NCI-H146 treated with DMSO at 0.1 percent for 48 hours (cell line): Measurements from ENCODE around the gene ABCA7.

ENCODE experiments used
- DNase-seq: peaks from one replicate; lab custom pipeline; 2025; ENCODE audit not compliant: unreplicated experiment; lab: John Stamatoyannopoulos, UW

The ABCA7 gene

DNA sequence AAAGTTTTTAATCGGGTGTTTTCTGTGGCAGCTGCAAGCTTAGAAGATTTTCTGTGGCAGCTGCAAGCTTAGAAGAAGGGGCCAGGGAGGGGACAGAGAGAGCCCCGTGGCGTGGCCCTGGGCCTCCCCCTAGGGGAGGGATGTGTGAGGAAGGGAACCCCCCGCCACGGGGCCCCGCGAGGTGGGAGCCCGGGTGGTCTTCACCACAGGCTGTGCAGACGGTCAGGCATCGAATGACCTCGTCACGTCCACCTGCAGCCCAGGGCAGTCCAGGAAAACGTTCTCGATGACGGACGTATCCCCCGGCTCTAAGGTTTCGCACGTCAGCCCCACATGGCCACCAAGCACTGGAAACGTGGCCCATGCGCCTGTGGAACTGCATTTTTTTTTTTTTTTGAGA, 46.7 kb downstream of the ABCA7 start:
- no peak for DNase-seq

DNA sequence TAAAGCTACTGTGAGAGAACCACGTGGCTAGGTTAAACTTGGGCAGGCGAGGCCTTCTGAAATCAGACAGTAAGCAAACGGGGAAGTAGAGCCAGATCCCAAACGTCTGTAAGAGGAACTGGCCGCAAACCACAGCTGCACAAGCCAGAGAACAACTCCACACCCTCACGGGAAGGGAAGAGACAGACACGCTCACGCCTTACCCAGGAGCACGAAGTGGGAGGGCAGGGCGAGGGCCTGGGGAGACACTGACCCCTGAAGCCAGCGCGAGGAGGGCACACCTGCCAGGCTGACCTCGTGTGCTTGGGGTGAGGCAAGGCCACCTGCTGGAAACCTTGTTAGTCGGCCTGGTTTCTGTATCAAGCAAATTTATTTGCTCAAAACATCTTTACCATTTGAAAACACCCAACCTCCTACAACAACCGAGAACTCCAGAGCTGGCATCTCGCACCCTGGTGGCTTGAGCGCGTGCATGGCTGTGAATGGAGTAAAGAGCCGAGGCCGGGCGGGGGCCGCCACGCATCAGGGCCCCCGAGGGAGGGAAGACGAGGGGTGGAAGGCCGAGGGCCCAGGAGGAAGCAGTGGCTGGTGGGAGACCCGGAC, 48.0 kb downstream of the ABCA7 start:
- DNase-seq = no peak

DNA sequence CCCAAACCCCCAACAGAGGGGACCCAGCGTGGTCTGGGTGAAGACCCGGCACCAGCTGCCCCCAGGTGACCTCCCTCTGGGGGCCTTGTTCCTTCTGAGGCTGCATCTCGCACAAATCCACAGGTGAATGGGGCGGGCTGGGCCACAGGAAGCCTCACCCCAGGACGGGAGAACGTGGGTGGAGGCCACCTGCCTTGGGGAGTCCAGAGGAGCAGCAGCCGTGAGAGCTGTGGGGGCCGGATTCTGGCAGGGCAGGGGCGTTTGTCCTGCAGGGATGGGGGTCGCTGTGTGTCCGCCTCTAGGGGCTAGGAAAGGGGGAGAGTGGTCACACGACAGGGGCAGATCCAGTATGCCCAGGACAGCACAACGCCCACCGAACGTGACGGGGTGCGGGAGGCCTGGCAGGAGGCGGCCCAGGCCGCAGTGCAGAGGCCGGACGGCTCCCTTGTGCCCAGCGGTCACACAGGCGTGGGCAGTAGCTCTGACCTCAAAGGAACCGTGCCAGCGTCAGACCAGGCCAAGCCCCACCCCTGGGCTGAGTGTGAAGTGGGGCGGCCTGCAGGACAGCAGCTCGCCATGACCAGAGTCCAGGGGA, 48.6 kb downstream of the ABCA7 start:
- no peak for DNase-seq

DNA sequence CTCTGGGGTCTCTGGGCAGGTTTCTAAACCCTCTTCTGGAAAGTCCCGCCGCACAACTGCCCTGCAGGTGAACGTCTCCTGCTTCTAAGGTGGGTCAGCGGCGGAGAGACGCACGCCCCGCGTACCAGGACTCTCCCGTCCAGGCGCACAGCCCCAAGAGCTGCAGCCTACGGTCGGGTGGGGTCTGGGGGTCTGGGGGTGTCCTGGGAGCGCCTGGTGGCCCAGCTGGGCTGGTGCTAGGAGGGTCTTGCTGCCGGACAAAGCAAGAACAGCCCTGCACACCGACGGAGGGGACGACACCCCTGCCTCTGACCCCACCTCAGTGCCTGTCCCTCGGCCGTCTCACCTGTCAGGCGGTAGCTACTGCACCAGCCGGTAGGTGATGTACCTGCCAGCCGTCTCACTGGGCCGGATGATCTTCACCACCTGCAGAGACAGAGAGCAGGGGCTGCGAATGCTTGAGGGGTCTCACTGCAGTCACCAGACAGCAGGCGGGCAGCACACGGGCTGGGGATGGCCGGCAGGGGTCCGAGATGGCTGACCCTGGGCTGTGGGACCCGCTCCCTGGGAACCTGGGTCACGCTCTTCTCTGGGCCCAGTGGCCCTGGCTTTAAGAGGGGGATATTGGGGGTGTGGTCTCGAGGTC, 49.3 kb downstream of the ABCA7 start:
- DNase-seq = no peak

DNA sequence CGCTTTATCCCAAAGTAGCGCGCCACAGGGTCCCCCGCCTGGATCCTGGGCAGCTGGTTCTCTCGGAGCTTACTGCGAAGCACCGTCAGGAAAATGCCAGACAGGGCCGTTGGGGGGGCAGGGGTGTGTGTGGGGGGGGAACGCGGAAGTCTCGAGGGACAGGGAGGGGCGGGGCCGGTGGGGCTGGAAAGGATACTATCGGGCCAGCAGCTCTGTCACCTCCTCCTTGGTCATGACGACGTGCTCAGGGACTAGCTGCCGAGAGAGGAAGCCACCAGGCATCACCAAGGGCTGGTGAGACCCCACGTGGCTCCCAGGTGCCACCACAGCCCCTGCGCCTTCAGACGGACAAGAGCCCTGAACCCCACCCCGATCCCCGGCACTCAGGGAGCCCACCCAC, 50.0 kb downstream of the ABCA7 start:
- DNase-seq = no peak

DNA sequence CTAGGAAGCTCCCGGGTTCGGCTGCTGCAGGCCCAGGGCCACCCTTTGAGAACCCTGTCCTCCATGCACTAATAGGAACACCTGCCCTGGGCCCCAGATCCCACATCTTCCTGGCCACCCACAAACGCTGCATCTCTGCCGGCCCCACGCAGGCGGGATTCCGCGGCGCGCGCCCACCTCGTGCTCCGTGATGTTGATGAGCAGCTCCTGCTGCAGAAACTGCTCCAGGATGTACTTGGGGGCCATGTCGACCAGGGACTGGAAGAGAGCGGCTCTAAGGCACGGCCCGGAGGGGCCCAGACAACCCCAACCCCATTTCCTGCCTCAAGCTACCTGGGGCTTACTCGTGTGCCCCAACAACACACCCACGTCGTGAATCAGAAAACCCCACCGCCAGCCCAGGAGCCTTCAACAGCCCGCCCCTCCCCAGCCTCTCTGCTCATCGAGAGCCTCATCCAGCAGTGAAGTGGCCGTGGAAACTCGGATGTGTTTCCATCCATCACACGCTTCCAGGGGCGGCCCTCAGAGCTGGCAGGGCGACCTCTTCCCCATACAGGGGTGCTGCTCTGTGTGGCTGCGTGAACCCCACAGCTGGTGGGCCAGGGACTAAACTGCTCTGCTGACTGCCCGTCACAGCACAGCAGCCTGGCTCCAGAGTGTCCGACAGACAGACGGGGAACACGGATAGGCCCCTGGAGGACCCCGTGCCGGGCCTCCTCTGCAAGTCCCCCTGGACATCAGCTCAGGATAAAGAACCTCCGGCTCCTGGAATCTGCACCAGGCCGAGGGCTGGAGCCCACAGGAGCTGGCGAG, 51.0 kb downstream of the ABCA7 start:
- no peak for DNase-seq

DNA sequence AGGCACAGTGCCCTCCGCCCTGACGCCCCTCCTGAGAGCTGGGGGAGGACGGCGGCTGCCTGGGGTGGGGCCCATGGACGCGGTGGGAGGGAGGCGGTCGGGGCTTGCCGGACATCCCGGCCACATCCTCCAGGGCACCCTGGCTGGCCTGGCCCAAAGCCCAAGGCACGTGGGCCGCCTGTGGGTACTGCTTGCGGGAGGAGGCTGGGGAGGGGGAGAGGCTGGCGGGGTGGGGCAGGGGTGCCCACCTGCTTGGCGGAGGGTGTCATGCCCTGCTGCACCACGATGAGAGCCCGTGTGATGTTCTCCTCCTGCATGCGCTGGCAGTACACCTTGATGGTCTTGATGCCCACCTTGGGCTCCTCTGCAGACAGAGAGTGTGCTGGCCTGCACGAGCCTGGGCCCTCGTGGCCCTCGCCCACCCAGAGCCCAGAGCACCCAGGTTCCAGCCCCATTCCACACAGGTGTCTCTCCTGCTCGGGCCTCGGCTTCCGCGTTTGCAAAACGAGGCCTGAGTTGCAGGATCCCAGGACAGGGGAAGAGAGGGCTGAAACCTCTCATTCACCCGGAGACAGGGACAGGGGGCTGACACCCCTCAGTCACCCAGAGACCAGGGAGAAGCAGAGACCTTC, 51.8 kb downstream of the ABCA7 start:
- no peak for DNase-seq

DNA sequence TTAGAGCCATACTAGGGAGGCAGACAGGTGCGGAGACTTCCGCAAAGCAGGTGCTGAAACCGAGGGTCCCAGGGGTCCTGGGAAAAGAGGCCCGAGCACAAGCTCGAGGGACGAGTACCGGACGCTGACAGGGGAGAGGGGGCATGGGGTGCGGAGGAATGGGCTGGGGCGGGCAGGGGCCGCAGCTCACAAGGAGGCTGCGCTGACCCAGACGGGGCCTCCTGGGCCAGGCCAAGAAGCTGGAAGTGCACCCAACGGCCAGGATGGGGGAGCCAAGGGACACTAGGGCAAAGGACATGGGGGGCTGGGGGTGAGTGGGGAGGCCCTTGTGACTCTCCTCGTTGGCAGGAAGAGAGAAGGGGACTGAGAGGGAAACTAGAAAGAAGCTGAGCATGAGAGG, 53.4 kb downstream of the ABCA7 start:
- no peak for DNase-seq

DNA sequence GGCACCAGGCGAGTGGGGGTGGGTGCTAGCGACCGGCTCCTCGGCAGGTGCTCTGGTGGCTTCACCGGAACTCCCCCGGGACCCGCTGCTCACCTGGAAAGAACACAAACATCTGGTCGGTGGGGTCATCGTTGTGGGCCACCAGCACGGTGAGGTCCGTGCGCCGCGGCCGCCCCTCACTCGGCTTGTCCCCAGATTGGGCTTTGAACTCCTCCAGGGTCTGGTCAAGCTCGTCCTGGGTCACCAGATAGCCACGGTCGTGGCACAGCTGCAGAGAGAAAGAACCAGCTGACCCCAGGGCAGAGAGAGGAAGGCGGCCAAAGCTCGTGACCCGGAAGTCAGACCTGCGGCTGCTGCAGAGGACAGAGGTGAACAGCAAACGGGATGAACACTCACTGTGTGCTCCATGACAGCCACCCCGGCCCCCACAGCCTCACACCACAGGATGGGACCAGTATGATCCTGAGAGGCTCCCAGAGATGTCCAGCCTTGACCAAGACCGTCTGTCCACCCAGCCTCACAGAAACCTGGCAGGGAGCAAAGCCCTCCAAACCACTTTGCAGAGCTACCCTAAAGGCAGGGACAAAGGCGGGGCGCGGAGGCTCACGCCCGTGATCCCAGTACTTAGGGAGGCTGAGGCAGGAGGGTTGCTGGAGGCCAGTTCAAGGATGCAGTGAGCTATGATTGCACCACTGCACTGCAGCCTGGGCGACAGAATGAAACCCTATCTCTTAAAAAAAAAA, 54.1 kb downstream of the ABCA7 start:
- no peak for DNase-seq

DNA sequence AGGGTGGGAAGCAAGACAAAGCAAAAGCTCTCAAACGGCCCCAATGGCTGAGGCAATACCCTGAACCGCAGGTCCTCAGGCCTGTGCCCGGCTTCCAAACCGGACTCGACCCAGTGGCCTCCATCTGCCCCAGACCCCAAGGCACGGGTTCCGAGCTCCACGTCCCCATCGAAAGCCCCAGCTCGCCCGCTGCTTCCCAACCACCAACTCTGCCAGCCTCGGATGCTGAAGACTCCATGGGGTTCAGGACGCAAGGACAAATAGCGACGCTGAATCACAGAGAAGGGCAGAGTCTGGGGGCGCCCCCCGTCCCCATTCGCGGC, 54.7 kb downstream of the ABCA7 start:
- DNase-seq = no peak

DNA sequence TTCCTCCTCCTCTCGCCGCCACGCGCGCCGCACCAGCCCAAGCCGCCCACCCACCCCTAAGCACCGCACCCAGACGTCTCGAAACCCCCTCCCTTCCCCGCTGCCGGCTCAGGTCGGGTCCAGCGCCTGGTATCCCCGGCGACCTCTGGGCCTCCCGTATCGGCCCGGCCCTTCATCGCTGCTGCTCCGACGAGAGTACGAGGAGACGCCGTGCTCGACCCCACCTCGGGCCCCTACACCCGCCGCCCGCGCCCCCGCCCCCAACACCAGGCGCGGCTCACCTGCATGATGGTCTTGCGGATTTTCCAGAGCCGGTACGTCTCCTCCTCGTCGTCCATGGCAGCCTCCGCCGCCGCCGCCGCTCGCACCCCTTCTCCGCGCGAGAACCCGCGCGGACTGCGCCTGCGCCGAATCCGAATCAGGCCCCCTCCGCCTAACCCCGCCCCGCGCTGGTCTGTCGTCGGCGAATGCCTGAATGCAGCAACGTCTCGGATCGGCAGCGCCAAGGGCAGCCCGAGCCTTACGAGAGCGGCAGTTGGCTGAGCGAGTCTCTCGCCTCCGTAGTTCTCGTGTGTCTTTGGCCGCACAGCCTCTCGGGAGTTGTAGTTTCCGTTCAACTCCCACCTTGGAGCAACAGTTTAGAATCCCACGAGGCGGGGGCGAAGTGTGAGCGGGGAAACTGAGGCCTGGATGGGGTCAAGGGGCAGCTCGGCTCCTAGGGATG, 55.2 kb downstream of the ABCA7 start, which contains the start of gene POLR2E:
Gene POLR2E, minus strand, starts transcription at position 398 of the 724 bp plus-strand sequence. Its CDS starts 60 bp downstream, at position 338.
- peak; percentile 76 for DNase-seq

DNA sequence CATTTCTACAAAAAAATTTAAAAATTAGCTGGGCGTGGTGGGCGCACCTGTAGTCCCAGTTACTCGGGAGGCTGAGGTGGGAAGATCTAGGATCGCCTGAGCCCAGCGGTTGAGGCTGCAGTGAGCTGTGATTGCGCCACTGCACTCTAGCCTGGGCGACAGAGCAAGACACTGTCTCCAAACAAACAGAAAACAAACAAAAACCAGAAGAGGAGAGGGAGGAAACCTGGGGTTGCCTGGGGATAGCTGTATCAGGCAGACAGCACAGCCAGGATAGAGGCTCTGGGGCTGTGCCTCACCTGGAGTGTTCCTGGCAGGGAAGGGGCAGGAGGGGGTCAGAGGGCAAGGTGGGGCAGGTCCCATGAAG, 57.9 kb downstream of the ABCA7 start:
- no peak for DNase-seq

DNA sequence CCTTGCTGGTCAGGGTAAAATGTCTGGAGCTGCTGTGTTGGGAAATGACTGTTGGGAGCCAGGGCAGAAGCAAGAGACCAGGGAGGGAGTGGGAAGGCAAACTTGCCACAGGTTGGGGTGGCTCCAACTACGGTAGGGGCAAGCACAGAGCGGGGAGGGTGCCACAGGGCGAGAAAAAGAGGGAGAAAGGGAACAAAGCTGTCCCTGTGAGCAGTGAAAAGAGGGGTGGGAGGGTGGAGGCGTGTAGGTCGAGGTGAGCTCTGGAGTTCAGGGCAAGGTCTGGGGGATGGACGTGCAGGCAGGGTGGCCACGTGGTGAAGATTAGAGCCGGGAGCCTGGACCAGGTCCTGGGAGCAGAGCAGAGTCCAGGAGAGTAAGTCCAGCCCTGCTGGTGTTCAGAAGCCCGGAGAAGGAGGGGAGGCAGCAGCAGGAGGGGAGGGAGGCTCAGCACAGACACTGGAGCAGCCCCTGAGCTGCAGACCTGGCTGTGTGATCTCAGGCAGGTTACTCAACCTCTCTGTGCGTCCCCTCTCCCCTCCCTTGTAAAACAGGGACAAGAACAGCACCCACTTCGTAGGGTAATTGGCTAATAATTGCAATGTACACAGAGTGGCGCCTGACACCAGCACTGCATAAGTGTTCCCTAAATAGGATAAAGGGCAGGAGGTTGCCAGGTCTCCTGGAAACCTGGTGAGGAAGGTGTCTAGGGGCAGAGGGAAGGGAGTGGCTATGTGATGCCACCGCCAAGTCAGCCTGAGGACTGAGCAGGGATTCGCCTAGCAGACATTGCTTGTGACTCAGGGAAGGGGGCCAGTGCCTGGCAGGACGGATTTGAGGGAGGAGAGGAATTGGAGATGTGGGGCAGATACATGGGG, 58.5 kb downstream of the ABCA7 start:
- DNase-seq = no peak

DNA sequence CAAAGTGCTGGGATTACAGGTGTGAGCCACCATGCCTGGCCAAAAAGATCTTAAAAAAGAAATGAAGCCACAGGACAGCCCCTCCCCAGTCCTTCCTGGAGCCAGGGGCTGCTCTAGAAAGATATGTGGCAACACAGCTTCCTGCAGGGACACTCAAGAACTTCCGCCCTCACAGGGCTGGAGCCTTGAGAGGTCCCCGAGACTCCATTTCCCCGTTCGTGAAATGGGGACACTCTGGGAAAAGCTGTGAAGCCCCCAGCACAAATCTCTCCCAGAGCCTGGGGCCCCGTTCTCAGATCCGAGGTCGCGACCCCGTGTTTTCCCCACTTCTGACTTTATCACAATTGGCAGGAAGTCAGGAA, 61.4 kb downstream of the ABCA7 start:
- DNase-seq = no peak

DNA sequence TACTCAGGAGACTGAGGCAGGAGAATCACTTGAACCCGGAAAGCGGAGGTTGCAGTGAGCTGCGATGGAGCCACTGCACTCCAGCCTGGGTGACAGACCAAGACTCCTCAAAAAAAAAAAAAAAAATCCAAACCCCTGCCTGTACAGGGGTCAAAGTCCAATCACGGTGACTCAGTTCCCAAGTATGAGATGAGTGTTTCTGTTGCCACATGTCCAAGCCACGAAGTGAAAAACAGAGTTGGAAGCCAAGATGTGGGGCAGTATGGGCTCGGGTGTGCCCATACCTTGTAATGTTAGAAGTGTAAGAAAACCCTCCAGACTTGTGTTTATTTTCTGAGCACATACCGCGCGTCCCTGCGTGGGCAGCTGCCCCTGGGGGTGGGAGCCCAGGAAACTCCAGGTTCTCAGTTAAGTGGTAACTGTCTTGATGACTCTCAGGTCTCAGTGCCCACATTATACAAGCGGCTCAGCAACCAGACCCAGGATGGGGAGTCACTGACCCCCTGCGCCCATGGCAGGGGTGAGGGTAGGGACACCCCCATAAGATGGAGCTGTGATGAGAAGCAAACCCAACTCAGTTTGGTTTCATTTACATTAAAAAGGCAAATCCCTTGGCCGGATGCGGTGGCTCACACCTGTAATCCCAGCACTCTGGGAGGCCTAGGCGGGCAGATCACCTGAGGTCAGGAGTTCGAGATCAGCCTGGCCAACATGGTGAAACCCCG, 62.7 kb downstream of the ABCA7 start:
- DNase-seq = no peak

DNA sequence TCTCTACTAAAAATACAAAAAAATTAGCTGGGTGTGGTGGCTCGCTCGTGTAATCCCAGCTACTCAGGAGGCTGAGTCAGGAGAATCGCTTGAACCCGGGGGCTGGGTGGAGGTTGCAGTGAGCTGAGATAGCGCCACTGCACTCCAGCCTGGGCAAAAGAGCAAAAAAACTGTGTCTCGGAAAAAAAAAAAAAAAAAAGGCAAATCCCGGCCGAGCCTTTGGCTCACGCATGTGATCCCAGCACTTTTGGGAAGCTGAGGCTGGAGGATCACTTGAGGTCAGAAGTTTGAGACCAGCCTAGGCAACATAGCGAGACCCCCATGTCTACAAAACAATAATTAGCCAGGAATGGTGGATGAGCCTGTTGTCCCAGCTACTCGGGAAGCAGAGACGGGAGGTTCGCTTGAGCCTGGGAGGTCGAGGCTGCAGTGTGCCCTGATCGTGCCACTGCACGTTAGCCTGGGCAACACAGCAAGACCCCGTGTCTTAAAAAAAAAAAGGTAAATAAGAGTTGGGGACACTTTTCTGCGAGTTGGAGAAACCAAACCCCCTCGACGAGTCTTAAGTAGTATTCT, 63.3 kb downstream of the ABCA7 start:
- no peak for DNase-seq

DNA sequence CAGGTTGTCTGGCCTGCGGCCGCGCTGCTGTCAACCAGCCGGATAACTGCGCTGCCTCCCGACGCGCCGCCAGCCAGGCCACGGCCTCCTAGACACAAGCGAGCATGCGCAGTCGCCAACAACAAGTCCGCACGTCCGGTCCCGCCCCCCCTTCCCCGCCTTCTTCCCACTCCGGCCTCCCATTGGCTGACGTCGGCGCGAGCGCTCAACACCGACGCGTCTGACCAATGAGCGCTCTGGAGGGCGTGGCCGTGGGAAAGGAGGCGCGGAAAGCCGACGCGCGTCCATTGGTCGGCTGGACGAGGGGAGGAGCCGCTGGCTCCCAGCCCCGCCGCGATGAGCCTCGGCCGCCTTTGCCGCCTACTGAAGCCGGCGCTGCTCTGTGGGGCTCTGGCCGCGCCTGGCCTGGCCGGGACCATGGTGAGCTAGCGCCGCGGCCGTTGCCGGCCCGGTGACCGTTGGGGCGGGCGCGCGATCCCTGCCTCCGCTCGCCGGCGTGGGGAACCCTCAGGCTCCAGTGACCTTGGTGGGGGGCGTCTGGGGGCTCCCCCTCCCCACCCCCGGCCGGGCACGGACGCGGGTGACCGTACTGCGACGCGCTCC, 63.9 kb downstream of the ABCA7 start, which contains the start of gene GPX4:
Gene GPX4, plus strand, starts transcription at position 287 of the 603 bp plus-strand sequence. Its CDS starts 50 bp downstream, at position 337.
- peak; percentile 84 for DNase-seq
